HCT116 (cell line): Measurements from ENCODE around the gene TAAR8.

Experiments used
- ELF1 ChIP-seq: IDR thresholded peaks from 2 replicates; pipeline ENCODE4 v1.6.1; 2012; ENCODE audit warnings: low read depth, borderline replicate concordance
- EZH2 ChIP-seq: fragments of 200-600 bp; sonication (generic); IDR thresholded peaks from 2 replicates; pipeline ENCODE4 v1.6.1; 2017; ENCODE audit warnings: antibody characterized with exemption, mixed run types
- FOSL1 ChIP-seq: IDR thresholded peaks from 2 replicates; pipeline ENCODE4 v1.6.1; 2012; ENCODE audit warnings: low read depth
- MAX ChIP-seq: IDR thresholded peaks from 2 replicates; pipeline ENCODE4 v1.6.1; 2012
- POLR2A ChIP-seq: IDR thresholded peaks from 2 replicates; pipeline ENCODE4 v1.7.0; 2011; ENCODE audit warnings: borderline replicate concordance; ENCODE audit not compliant: insufficient read depth, insufficient read length; ENCODE audit errors: extremely low read depth
- RAD21 ChIP-seq: IDR thresholded peaks from 2 replicates; pipeline ENCODE4 v1.6.1; 2012; ENCODE audit warnings: low read depth, mild to moderate bottlenecking
- SP1 ChIP-seq: IDR thresholded peaks from 2 replicates; pipeline ENCODE4 v1.6.1; 2012; ENCODE audit warnings: low read depth
- YY1 ChIP-seq: IDR thresholded peaks from 2 replicates; pipeline ENCODE4 v1.6.1; 2011; ENCODE audit warnings: low read length, low read depth, moderate library complexity, mild to moderate bottlenecking; ENCODE audit not compliant: insufficient replicate concordance; ENCODE audit errors: extremely low read depth
- ZNF274 ChIP-seq: fragments of 200-500 bp; sonication (Bioruptor generic); IDR thresholded peaks from 2 replicates; pipeline ENCODE4 v1.6.1; 2014; ENCODE audit warnings: mild to moderate bottlenecking, low read depth, low read length, inconsistent platforms
- TF ChIP-seq, protein P1 (sequence below), 3 experiments: fragments of 200-600 bp in 1 of 3; sonication (generic) in 1 of 3; IDR thresholded peaks in 2 of 3; conservative IDR thresholded peaks in 1 of 3; 2 replicates each; pipeline ENCODE4 v1.5.1; 2012 to 2017; ENCODE audit warnings: low read depth in 2 of 3, low read length in 2 of 3, antibody characterized with exemption in 1 of 3, borderline replicate concordance in 1 of 3, control low read depth in 1 of 3, mild to moderate bottlenecking in 1 of 3, mixed read lengths in 1 of 3, mixed run types in 1 of 3, moderate library complexity in 1 of 3; ENCODE audit not compliant: insufficient read depth in 1 of 3
- TF ChIP-seq, protein P2 (sequence below): IDR thresholded peaks from 2 replicates; pipeline ENCODE4 v1.6.1; 2012; ENCODE audit warnings: low read depth

GRCh38 chr6:132552372-132552771 is at the start of gene TAAR8:
- TF ChIP-seq, protein P1, sequence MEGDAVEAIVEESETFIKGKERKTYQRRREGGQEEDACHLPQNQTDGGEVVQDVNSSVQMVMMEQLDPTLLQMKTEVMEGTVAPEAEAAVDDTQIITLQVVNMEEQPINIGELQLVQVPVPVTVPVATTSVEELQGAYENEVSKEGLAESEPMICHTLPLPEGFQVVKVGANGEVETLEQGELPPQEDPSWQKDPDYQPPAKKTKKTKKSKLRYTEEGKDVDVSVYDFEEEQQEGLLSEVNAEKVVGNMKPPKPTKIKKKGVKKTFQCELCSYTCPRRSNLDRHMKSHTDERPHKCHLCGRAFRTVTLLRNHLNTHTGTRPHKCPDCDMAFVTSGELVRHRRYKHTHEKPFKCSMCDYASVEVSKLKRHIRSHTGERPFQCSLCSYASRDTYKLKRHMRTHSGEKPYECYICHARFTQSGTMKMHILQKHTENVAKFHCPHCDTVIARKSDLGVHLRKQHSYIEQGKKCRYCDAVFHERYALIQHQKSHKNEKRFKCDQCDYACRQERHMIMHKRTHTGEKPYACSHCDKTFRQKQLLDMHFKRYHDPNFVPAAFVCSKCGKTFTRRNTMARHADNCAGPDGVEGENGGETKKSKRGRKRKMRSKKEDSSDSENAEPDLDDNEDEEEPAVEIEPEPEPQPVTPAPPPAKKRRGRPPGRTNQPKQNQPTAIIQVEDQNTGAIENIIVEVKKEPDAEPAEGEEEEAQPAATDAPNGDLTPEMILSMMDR (IDR thresholded peaks at IDR 0.05 in 2 of 3, conservative IDR thresholded peaks at IDR 0.05 in 1 of 3; ENCODE audit: borderline replicate concordance in 1 of 3, insufficient read depth in 1 of 3, low read depth in 2 of 3, low read length in 2 of 3): no peak
- TF ChIP-seq SP1 (no peak), YY1 (no peak), RAD21 (no peak), POLR2A (no peak), EZH2 (no peak), MAX (no peak), ELF1 (no peak), FOSL1 (no peak), ZNF274 (no peak)
- TF ChIP-seq, protein P2, sequence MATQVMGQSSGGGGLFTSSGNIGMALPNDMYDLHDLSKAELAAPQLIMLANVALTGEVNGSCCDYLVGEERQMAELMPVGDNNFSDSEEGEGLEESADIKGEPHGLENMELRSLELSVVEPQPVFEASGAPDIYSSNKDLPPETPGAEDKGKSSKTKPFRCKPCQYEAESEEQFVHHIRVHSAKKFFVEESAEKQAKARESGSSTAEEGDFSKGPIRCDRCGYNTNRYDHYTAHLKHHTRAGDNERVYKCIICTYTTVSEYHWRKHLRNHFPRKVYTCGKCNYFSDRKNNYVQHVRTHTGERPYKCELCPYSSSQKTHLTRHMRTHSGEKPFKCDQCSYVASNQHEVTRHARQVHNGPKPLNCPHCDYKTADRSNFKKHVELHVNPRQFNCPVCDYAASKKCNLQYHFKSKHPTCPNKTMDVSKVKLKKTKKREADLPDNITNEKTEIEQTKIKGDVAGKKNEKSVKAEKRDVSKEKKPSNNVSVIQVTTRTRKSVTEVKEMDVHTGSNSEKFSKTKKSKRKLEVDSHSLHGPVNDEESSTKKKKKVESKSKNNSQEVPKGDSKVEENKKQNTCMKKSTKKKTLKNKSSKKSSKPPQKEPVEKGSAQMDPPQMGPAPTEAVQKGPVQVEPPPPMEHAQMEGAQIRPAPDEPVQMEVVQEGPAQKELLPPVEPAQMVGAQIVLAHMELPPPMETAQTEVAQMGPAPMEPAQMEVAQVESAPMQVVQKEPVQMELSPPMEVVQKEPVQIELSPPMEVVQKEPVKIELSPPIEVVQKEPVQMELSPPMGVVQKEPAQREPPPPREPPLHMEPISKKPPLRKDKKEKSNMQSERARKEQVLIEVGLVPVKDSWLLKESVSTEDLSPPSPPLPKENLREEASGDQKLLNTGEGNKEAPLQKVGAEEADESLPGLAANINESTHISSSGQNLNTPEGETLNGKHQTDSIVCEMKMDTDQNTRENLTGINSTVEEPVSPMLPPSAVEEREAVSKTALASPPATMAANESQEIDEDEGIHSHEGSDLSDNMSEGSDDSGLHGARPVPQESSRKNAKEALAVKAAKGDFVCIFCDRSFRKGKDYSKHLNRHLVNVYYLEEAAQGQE: no peak
